ENCODE results near the gene WDR20.
"Not testable (repeated sequence)": the region's sequence is repeated elsewhere in the genome, so short reads cannot be mapped to it uniquely, and the experiment has no call there.

WDR20 gene

GRCh38 chr14:102235275-102235897 lies 95.7 kb downstream of the WDR20 start:
- no peaks in the 10 kb centered on the region for H3K9me3 ChIP-seq (ENCODE audit: control insufficient read depth in 5 of 5, low read length in 5 of 5)
- peaks cover 0 to 24% (median 14%) of the 10 kb centered on the region in 5 donors for H3K36me3 ChIP-seq (ENCODE audit: control insufficient read depth in 5 of 5, insufficient read depth in 5 of 5, low read length in 5 of 5)
- peak overlapping the region; percentile 43 to 57 (median 54) for H3K4me3 ChIP-seq (ENCODE audit: low read depth in 1 of 5, low read length in 5 of 5)
- peak overlapping the region in 3 of 5 donors; percentile 8 to 44 (median 43) for H3K9ac ChIP-seq (ENCODE audit: low read length in 5 of 5)
- no peak overlapping the region for H3K27ac ChIP-seq (ENCODE audit: low read depth, low read length)
- H3K27me3 ChIP-seq (ENCODE audit: control insufficient read depth in 5 of 5, insufficient read depth in 4 of 5, low read length in 5 of 5), result no peaks in the 10 kb centered on the region
- peaks cover 0 to 15% (median 11%) of the 10 kb centered on the region in 5 donors for H3K4me1 ChIP-seq (ENCODE audit: control insufficient read depth in 5 of 5, insufficient read depth in 5 of 5, low read length in 5 of 5)

GRCh38 chr14:102236026-102236425 lies 96.3 kb downstream of the WDR20 start:
- Histone ChIP-seq H3K4me1 (ENCODE audit: control insufficient read depth in 5 of 5, insufficient read depth in 5 of 5, low read length in 5 of 5) (peaks cover 0 to 15% (median 11%) of the 10 kb centered on the region in 5 donors), H3K9ac (ENCODE audit: low read length in 5 of 5) (peak overlapping the region in 1 of 5 donors; percentile 8), H3K27me3 (ENCODE audit: control insufficient read depth in 5 of 5, insufficient read depth in 4 of 5, low read length in 5 of 5) (no peaks in the 10 kb centered on the region), H3K4me3 (ENCODE audit: low read depth in 1 of 5, low read length in 5 of 5) (no peak overlapping the region), H3K9me3 (ENCODE audit: control insufficient read depth in 5 of 5, low read length in 5 of 5) (no peaks in the 10 kb centered on the region), H3K27ac (ENCODE audit: low read depth, low read length) (no peak overlapping the region), H3K36me3 (ENCODE audit: control insufficient read depth in 5 of 5, insufficient read depth in 5 of 5, low read length in 5 of 5) (peaks cover 0 to 18% (median 12%) of the 10 kb centered on the region in 5 donors)

GRCh38 chr14:102238131-102238530 lies 98.4 kb downstream of the WDR20 start:
- H3K27me3 ChIP-seq (ENCODE audit: control insufficient read depth in 5 of 5, insufficient read depth in 4 of 5, low read length in 5 of 5), result no peaks in the 10 kb centered on the region
- H3K4me1 ChIP-seq (ENCODE audit: control insufficient read depth in 5 of 5, insufficient read depth in 5 of 5, low read length in 5 of 5), result peaks cover 0 to 15% (median 11%) of the 10 kb centered on the region in 5 donors
- H3K27ac ChIP-seq (ENCODE audit: low read depth, low read length), result no peak overlapping the region
- peaks cover 0 to 4% (median 2%) of the 10 kb centered on the region in 5 donors for H3K36me3 ChIP-seq (ENCODE audit: control insufficient read depth in 5 of 5, insufficient read depth in 5 of 5, low read length in 5 of 5)
- H3K9ac ChIP-seq (ENCODE audit: low read length in 5 of 5), result no peak overlapping the region
- H3K9me3 ChIP-seq (ENCODE audit: control insufficient read depth in 5 of 5, low read length in 5 of 5), result no peaks in the 10 kb centered on the region
- H3K4me3 ChIP-seq (ENCODE audit: low read depth in 1 of 5, low read length in 5 of 5), result no peak overlapping the region

- Histone ChIP-seq H3K27ac (ENCODE audit: low read depth, low read length) (no peak overlapping the region), H3K27me3 (ENCODE audit: control insufficient read depth in 5 of 5, insufficient read depth in 4 of 5, low read length in 5 of 5) (no peaks in the 10 kb centered on the region), H3K4me1 (ENCODE audit: control insufficient read depth in 5 of 5, insufficient read depth in 5 of 5, low read length in 5 of 5) (peaks cover 0 to 15% (median 11%) of the 10 kb centered on the region in 5 donors), H3K9ac (ENCODE audit: low read length in 5 of 5) (no peak overlapping the region), H3K4me3 (ENCODE audit: low read depth in 1 of 5, low read length in 5 of 5) (no peak overlapping the region), H3K9me3 (ENCODE audit: control insufficient read depth in 5 of 5, low read length in 5 of 5) (no peaks in the 10 kb centered on the region), H3K36me3 (ENCODE audit: control insufficient read depth in 5 of 5, insufficient read depth in 5 of 5, low read length in 5 of 5) (no peaks in the 10 kb centered on the region)
Observed at GRCh38 chr14:102238766-102239165, 99.1 kb downstream of the WDR20 start.

- Histone ChIP-seq H3K4me3 (ENCODE audit: low read depth in 1 of 5, low read length in 5 of 5) (no peak overlapping the region), H3K9me3 (ENCODE audit: control insufficient read depth in 5 of 5, low read length in 5 of 5) (no peaks in the 10 kb centered on the region), H3K27ac (ENCODE audit: low read depth, low read length) (no peak overlapping the region), H3K36me3 (ENCODE audit: control insufficient read depth in 5 of 5, insufficient read depth in 5 of 5, low read length in 5 of 5) (no peaks in the 10 kb centered on the region), H3K9ac (ENCODE audit: low read length in 5 of 5) (no peak overlapping the region), H3K27me3 (ENCODE audit: control insufficient read depth in 5 of 5, insufficient read depth in 4 of 5, low read length in 5 of 5) (no peaks in the 10 kb centered on the region), H3K4me1 (ENCODE audit: control insufficient read depth in 5 of 5, insufficient read depth in 5 of 5, low read length in 5 of 5) (peaks cover 0 to 15% (median 11%) of the 10 kb centered on the region in 5 donors)
Observed at GRCh38 chr14:102239231-102239630, 99.5 kb downstream of the WDR20 start.

GRCh38 chr14:102240481-102240880 lies 100.8 kb downstream of the WDR20 start:
- not testable (repeated sequence) for H3K36me3 ChIP-seq (ENCODE audit: control insufficient read depth in 5 of 5, insufficient read depth in 5 of 5, low read length in 5 of 5); H3K9ac ChIP-seq (ENCODE audit: low read length in 5 of 5); H3K27ac ChIP-seq (ENCODE audit: low read depth, low read length); H3K27me3 ChIP-seq (ENCODE audit: control insufficient read depth in 5 of 5, insufficient read depth in 4 of 5, low read length in 5 of 5); H3K9me3 ChIP-seq (ENCODE audit: control insufficient read depth in 5 of 5, low read length in 5 of 5); H3K4me1 ChIP-seq (ENCODE audit: control insufficient read depth in 5 of 5, insufficient read depth in 5 of 5, low read length in 5 of 5); H3K4me3 ChIP-seq (ENCODE audit: low read depth in 1 of 5, low read length in 5 of 5)

- H3K4me1 ChIP-seq (ENCODE audit: control insufficient read depth in 5 of 5, insufficient read depth in 5 of 5, low read length in 5 of 5), result no peaks in the 10 kb centered on the region
- H3K36me3 ChIP-seq (ENCODE audit: control insufficient read depth in 5 of 5, insufficient read depth in 5 of 5, low read length in 5 of 5), result no peaks in the 10 kb centered on the region
- H3K27me3 ChIP-seq (ENCODE audit: control insufficient read depth in 5 of 5, insufficient read depth in 4 of 5, low read length in 5 of 5), result no peaks in the 10 kb centered on the region
- no peak overlapping the region for H3K9ac ChIP-seq (ENCODE audit: low read length in 5 of 5)
- H3K4me3 ChIP-seq (ENCODE audit: low read depth in 1 of 5, low read length in 5 of 5), result no peak overlapping the region
- no peak overlapping the region for H3K27ac ChIP-seq (ENCODE audit: low read depth, low read length)
- H3K9me3 ChIP-seq (ENCODE audit: control insufficient read depth in 5 of 5, low read length in 5 of 5), result no peaks in the 10 kb centered on the region
Observed at GRCh38 chr14:102241147-102241546, 101.5 kb downstream of the WDR20 start.

GRCh38 chr14:102243795-102244194 lies 104.1 kb downstream of the WDR20 start:
- H3K4me1 ChIP-seq (ENCODE audit: control insufficient read depth in 5 of 5, insufficient read depth in 5 of 5, low read length in 5 of 5), result not testable (repeated sequence)

GRCh38 chr14:102246071-102246470 lies 106.4 kb downstream of the WDR20 start:
- H3K4me3 ChIP-seq (ENCODE audit: low read depth in 1 of 5, low read length in 5 of 5), result no peak overlapping the region
- H3K27me3 ChIP-seq (ENCODE audit: control insufficient read depth in 5 of 5, insufficient read depth in 4 of 5, low read length in 5 of 5), result no peaks in the 10 kb centered on the region
- peaks cover 0 to 7% (median 5%) of the 10 kb centered on the region in 5 donors for H3K36me3 ChIP-seq (ENCODE audit: control insufficient read depth in 5 of 5, insufficient read depth in 5 of 5, low read length in 5 of 5)
- no peak overlapping the region for H3K9ac ChIP-seq (ENCODE audit: low read length in 5 of 5)
- H3K4me1 ChIP-seq (ENCODE audit: control insufficient read depth in 5 of 5, insufficient read depth in 5 of 5, low read length in 5 of 5), result no peaks in the 10 kb centered on the region
- no peak overlapping the region for H3K27ac ChIP-seq (ENCODE audit: low read depth, low read length)
- no peaks in the 10 kb centered on the region for H3K9me3 ChIP-seq (ENCODE audit: control insufficient read depth in 5 of 5, low read length in 5 of 5)

More at GRCh38 chr14:102243795-102244194, 104.1 kb downstream of the WDR20 start:
- not testable (repeated sequence) for H3K9me3 ChIP-seq (ENCODE audit: control insufficient read depth in 5 of 5, low read length in 5 of 5); H3K36me3 ChIP-seq (ENCODE audit: control insufficient read depth in 5 of 5, insufficient read depth in 5 of 5, low read length in 5 of 5); H3K27me3 ChIP-seq (ENCODE audit: control insufficient read depth in 5 of 5, insufficient read depth in 4 of 5, low read length in 5 of 5); H3K9ac ChIP-seq (ENCODE audit: low read length in 5 of 5); H3K27ac ChIP-seq (ENCODE audit: low read depth, low read length); H3K4me3 ChIP-seq (ENCODE audit: low read depth in 1 of 5, low read length in 5 of 5)

- Histone ChIP-seq H3K27me3 (ENCODE audit: control insufficient read depth in 5 of 5, insufficient read depth in 4 of 5, low read length in 5 of 5) (no peaks in the 10 kb centered on the region), H3K9ac (ENCODE audit: low read length in 5 of 5) (no peak overlapping the region), H3K4me3 (ENCODE audit: low read depth in 1 of 5, low read length in 5 of 5) (no peak overlapping the region), H3K27ac (ENCODE audit: low read depth, low read length) (no peak overlapping the region), H3K9me3 (ENCODE audit: control insufficient read depth in 5 of 5, low read length in 5 of 5) (no peaks in the 10 kb centered on the region), H3K4me1 (ENCODE audit: control insufficient read depth in 5 of 5, insufficient read depth in 5 of 5, low read length in 5 of 5) (no peaks in the 10 kb centered on the region), H3K36me3 (ENCODE audit: control insufficient read depth in 5 of 5, insufficient read depth in 5 of 5, low read length in 5 of 5) (peaks cover 0 to 9% (median 5%) of the 10 kb centered on the region in 5 donors)
Observed at GRCh38 chr14:102248121-102248520, 108.4 kb downstream of the WDR20 start.
